LNCaP clone FGC (cell line): Measurements from ENCODE around the gene PPM1H.
"Not testable (repeated sequence)": the region's sequence is repeated elsewhere in the genome, so short reads cannot be mapped to it uniquely, and the experiment has no call there.

Source experiments
- DNase-seq: peaks from one replicate; pipeline ENCODE4 v3.0.0-alpha.2; 2011; ENCODE audit warnings: low read depth
- H3K4me3 ChIP-seq: 2 replicates; pipeline ENCODE4 v1.5.1; 2011; ENCODE audit warnings: mild to moderate bottlenecking, low read depth, low read length, control low read depth
- CTCF ChIP-seq: IDR thresholded peaks from 2 replicates; pipeline ENCODE4 v1.5.1; 2012; ENCODE audit warnings: mild to moderate bottlenecking; ENCODE audit not compliant: control insufficient read depth, insufficient read depth; ENCODE audit errors: extremely low read depth

The PPM1H gene

GRCh38 chr12:62763312-62763711 lies 171.6 kb downstream of the PPM1H start:
- H3K4me3 ChIP-seq: no peak overlapping the region
- TF ChIP-seq CTCF: no peak
- DNase-seq: no peak

GRCh38 chr12:62762645-62763044 lies 172.3 kb downstream of the PPM1H start:
- no peak for DNase-seq
- no peak for TF ChIP-seq CTCF
- no peak overlapping the region for H3K4me3 ChIP-seq

- no peak for TF ChIP-seq CTCF
- H3K4me3 ChIP-seq: no peak overlapping the region
- no peak for DNase-seq
Measured at GRCh38 chr12:62761658-62762057, 173.3 kb downstream of the PPM1H start.

- TF ChIP-seq CTCF: no peak
- peak; percentile 15 for DNase-seq
- no peak overlapping the region for H3K4me3 ChIP-seq
Measured at GRCh38 chr12:62760779-62761178, 174.2 kb downstream of the PPM1H start.

GRCh38 chr12:62760341-62760740 lies 174.6 kb downstream of the PPM1H start:
- not testable (repeated sequence) for DNase-seq, H3K4me3 ChIP-seq

- DNase-seq: no peak
- H3K4me3 ChIP-seq: no peak overlapping the region
- TF ChIP-seq CTCF: no peak
Measured at GRCh38 chr12:62758216-62758615, 176.7 kb downstream of the PPM1H start.

- no peak for TF ChIP-seq CTCF
- no peak for DNase-seq
- H3K4me3 ChIP-seq: no peak overlapping the region
Measured at GRCh38 chr12:62757048-62757447, 177.9 kb downstream of the PPM1H start.

GRCh38 chr12:62754706-62755105 lies 180.2 kb downstream of the PPM1H start:
- no peak for TF ChIP-seq CTCF

More at GRCh38 chr12:62754706-62755105, 180.2 kb downstream of the PPM1H start:
- no peak overlapping the region for H3K4me3 ChIP-seq
- DNase-seq: no peak
